MCF 10A (cell line): ENCODE measurements around the gene ZSCAN20. TPM values are rescaled to one million over a fixed set of nuclear protein-coding genes. Genes with fewer than 3 reads are reported as not detected.

ENCODE experiments used
- BruUV-seq: library from RNA; stranded (reverse); fragments of 400-500 nt; replicated peaks from 2 replicates; lab custom pipeline; 2021; lab: Mats Ljungman, UMichigan
- CTCF ChIA-PET: fragments of 300-600 bp; sonication (Branson Sonifier 250); formaldehyde crosslinking; extraction: SDS; loops from one replicate; lab custom pipeline; 2021; ENCODE audit warnings: antibody characterized with exemption, inconsistent platforms; lab: Yijun Ruan, JAX
- POLR2A ChIA-PET: fragments of 300-600, 350-650 bp; sonication (Branson Sonifier 250); formaldehyde crosslinking; extraction: SDS; loops from one replicate; lab custom pipeline; 2020; ENCODE audit warnings: antibody characterized with exemption, inconsistent platforms; lab: Yijun Ruan, JAX
- DNase-seq: peaks from one replicate; pipeline ENCODE4 v3.0.0-alpha.2; 2018; ENCODE audit not compliant: unreplicated experiment
- H3K27ac Mint-ChIP-seq: one replicate; pipeline ENCODE4 v1.8.0; 2022; ENCODE audit warnings: mild to moderate bottlenecking, low read depth, mixed read lengths; ENCODE audit not compliant: unreplicated experiment
- H3K27me3 Mint-ChIP-seq: one replicate; pipeline ENCODE4 v1.8.0; 2022; ENCODE audit warnings: mixed read lengths; ENCODE audit not compliant: insufficient read depth, unreplicated experiment
- H3K36me3 Mint-ChIP-seq: one replicate; pipeline ENCODE4 v1.8.0; 2022; ENCODE audit warnings: mild to moderate bottlenecking, moderate library complexity, mixed read lengths; ENCODE audit not compliant: insufficient read depth, unreplicated experiment
- H3K4me1 Mint-ChIP-seq: one replicate; pipeline ENCODE4 v1.8.0; 2022; ENCODE audit warnings: mixed read lengths; ENCODE audit not compliant: insufficient read depth, unreplicated experiment
- H3K4me3 Mint-ChIP-seq: one replicate; pipeline ENCODE4 v1.8.0; 2022; ENCODE audit warnings: mild to moderate bottlenecking, moderate library complexity, mixed read lengths; ENCODE audit not compliant: unreplicated experiment
- H3K9me3 Mint-ChIP-seq: one replicate; pipeline ENCODE4 v1.8.0; 2022; ENCODE audit warnings: mixed read lengths; ENCODE audit not compliant: unreplicated experiment
- intact Hi-C: fragments of 100-400 bp; cut with micrococcal nuclease; formaldehyde crosslinking; loops from 2 replicates; pipeline ENCODE4 v1.14.1; 2022
- total RNA-seq: library from RNA; stranded (reverse); gene quantifications from 2 replicates; pipeline ENCODE4 v1.2.3, GENCODE V29; 2022
- TF ChIP-seq, protein P1 (sequence below): fragments of 200-600 bp; IDR thresholded peaks from one replicate; pipeline ENCODE4 v1.8.0; 2022; ENCODE audit warnings: antibody characterized with exemption, mild to moderate bottlenecking; ENCODE audit not compliant: unreplicated experiment

The ZSCAN20 gene
- total RNA-seq, 1 experiment from 2014 or later: 5.1 TPM

DNA sequence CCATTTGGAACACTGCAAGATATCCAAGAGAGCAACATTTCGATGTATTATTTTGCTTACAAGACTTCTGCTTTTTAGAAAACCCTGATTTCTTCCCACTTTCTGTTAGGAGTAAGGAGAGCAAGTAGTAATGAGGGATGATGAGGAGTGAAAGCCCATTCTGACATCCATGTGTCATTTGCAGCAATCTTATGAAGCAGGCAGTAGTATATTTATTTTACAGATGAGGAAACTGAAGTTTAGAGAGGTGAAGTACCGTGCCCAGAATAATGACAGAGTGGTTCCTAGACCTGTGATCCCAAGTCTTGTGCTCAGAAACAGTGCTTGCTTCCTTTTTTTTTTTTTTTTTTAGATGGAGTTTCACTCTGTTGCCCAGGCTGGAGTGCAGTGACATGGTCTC is 7.1 kb upstream of the ZSCAN20 start:
- Mint-ChIP-seq H3K27ac (no peak overlapping the region), H3K36me3 (no peaks in the 10 kb centered on the region), H3K4me3 (no peak overlapping the region), H3K4me1 (peaks cover 2% of the 10 kb centered on the region), H3K27me3 (no peaks in the 10 kb centered on the region), H3K9me3 (no peaks in the 10 kb centered on the region)
- ChIA-PET CTCF (interaction anchor here (0.8 to 11.9 kb wide), 3 partner anchors 9 to 458 kb away, joined by 3 to 152 read pairs (median 3); no protein-coding TSS in a partner anchor), POLR2A (interaction anchor here (0.5 kb wide), 1 partner anchor 281 kb away, joined by 4 read pairs; no protein-coding TSS in a partner anchor)
- BruUV-seq: no TSS peak
- TF ChIP-seq, protein P1, sequence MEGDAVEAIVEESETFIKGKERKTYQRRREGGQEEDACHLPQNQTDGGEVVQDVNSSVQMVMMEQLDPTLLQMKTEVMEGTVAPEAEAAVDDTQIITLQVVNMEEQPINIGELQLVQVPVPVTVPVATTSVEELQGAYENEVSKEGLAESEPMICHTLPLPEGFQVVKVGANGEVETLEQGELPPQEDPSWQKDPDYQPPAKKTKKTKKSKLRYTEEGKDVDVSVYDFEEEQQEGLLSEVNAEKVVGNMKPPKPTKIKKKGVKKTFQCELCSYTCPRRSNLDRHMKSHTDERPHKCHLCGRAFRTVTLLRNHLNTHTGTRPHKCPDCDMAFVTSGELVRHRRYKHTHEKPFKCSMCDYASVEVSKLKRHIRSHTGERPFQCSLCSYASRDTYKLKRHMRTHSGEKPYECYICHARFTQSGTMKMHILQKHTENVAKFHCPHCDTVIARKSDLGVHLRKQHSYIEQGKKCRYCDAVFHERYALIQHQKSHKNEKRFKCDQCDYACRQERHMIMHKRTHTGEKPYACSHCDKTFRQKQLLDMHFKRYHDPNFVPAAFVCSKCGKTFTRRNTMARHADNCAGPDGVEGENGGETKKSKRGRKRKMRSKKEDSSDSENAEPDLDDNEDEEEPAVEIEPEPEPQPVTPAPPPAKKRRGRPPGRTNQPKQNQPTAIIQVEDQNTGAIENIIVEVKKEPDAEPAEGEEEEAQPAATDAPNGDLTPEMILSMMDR: no peak
- intact Hi-C loops: no loop called here
- no peak for DNase-seq

DNA sequence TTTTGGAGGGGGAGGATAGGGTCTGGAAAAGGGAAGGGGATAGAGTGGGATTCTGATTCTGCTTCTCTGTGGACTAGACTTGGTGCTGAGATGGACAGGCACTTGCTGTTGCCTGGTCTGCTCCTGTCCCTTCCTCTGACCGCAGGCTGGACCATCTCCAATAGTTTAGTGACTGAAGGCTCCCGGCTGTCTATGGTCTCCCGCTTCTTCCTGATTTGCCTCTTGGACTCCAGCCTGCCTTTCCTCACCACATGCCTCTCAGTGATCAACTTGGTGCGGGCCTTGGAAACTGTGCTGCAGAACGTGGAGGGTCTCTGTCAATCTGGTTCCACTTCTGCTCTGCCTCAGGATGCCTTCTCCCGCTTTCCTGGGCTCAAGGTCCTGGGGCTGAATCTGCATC is 6.3 kb upstream of the ZSCAN20 start:
- Mint-ChIP-seq H3K4me1 (peaks cover 8% of the 10 kb centered on the region), H3K27me3 (no peaks in the 10 kb centered on the region), H3K9me3 (no peaks in the 10 kb centered on the region), H3K27ac (no peak overlapping the region), H3K36me3 (no peaks in the 10 kb centered on the region), H3K4me3 (no peak overlapping the region)
- ChIA-PET CTCF (interaction anchor here (0.9 to 11.9 kb wide), 5 partner anchors 10 to 371 kb away, joined by 3 to 152 read pairs (median 52); no protein-coding TSS in a partner anchor), POLR2A (no interaction called here)
- TF ChIP-seq, protein P1: no peak
- no peak for DNase-seq
- intact Hi-C loops: no loop called here
- no TSS peak for BruUV-seq

DNA sequence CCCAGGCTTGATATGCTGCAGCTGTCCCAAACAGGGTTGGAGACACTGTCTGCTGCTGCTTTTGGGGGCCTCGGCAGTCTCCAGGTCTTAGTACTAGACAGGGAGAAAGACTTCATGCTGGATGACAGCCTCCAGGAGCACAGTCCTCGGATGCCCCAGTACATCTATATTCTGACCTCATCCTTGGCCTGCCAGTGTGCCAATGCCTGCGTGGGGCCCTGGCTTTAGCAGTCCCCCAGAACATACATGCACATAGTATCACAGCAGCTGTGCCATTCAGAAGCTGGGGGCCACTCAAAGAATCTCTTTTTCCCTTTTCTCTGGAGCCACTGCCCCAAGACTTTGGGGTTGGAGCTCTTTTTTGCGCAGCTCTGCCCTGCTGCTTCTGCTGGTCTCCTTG is 4.4 kb upstream of the ZSCAN20 start:
- BruUV-seq: no TSS peak
- no peak overlapping the region for H3K4me3 Mint-ChIP-seq
- POLR2A ChIA-PET: no interaction called here
- peaks cover 16% of the 10 kb centered on the region for H3K4me1 Mint-ChIP-seq
- TF ChIP-seq, protein P1: no peak
- no peak for DNase-seq
- no peaks in the 10 kb centered on the region for H3K9me3 Mint-ChIP-seq
- no peaks in the 10 kb centered on the region for H3K36me3 Mint-ChIP-seq
- CTCF ChIA-PET: interaction anchor here (0.6 to 11.9 kb wide), 10 partner anchors 11 to 373 kb away, joined by 3 to 152 read pairs (median 6); partner anchors contain the start of gene PHC2
- intact Hi-C loops: no loop called here
- no peak overlapping the region for H3K27ac Mint-ChIP-seq
- H3K27me3 Mint-ChIP-seq: no peaks in the 10 kb centered on the region

DNA sequence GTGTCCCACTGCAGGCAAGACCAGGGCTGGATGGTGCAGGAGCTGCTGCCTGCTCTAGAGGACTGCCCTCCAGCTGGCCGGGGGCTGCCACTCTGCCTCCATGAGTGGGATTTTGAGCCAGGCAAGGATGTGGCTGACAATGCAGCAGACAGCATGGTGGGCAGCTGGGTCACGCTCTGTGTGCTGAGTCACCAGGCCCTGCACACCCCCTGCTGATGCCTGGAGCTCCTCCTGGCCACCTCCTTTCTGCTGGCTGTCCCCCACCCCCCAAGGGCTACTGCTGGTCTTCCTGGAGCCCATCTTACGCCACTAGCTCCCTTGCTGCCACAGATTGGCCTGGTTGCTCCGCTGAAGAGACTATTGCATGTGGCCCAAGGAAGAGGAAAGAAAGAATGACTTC is 3.9 kb upstream of the ZSCAN20 start:
- POLR2A ChIA-PET: no interaction called here
- no peak overlapping the region for H3K4me3 Mint-ChIP-seq
- TF ChIP-seq, protein P1: no peak
- CTCF ChIA-PET: interaction anchor here (0.6 to 11.9 kb wide), 13 partner anchors 12 to 374 kb away, joined by 3 to 152 read pairs (median 9); partner anchors contain the start of gene PHC2
- peaks cover 21% of the 10 kb centered on the region for H3K4me1 Mint-ChIP-seq
- H3K27ac Mint-ChIP-seq: no peak overlapping the region
- no peaks in the 10 kb centered on the region for H3K36me3 Mint-ChIP-seq
- H3K27me3 Mint-ChIP-seq: no peaks in the 10 kb centered on the region
- no TSS peak for BruUV-seq
- H3K9me3 Mint-ChIP-seq: no peaks in the 10 kb centered on the region
- intact Hi-C loops: no loop called here
- no peak for DNase-seq
